Skin of body (tissue), 2 donors: Measurements from ENCODE around the gene BCHE. TPM values are rescaled to one million over a fixed set of nuclear protein-coding genes. Genes with fewer than 3 reads are reported as not detected.

Source experiments
- DNase-seq: peaks from one replicate; lab custom pipeline; 2025; lab: John Stamatoyannopoulos, UW
- total RNA-seq: library from RNA; depleted of rRNA; stranded (reverse); fragments of >200 nt; gene quantifications from one replicate; pipeline ENCODE4 v1.2.3, GENCODE V29; 2014

BCHE gene
- total RNA-seq, 1 donor from 2014 or later = 28.8 TPM

GRCh38 chr3:165753560-165753959 lies 83.7 kb downstream of the BCHE start:
- DNase-seq = no peak

- no peak for DNase-seq
Measured at GRCh38 chr3:165751637-165752036, 85.6 kb downstream of the BCHE start.

- DNase-seq = no peak
Measured at GRCh38 chr3:165749821-165750220, 87.4 kb downstream of the BCHE start.

- DNase-seq = no peak
Measured at GRCh38 chr3:165749241-165749640, 88.0 kb downstream of the BCHE start.

- no peak for DNase-seq
Measured at GRCh38 chr3:165748094-165748493, 89.1 kb downstream of the BCHE start.

- no peak for DNase-seq
Measured at GRCh38 chr3:165746874-165747273, 90.3 kb downstream of the BCHE start.

GRCh38 chr3:165744025-165744424 lies 93.2 kb downstream of the BCHE start:
- no peak for DNase-seq

GRCh38 chr3:165742351-165742750 lies 94.9 kb downstream of the BCHE start:
- no peak for DNase-seq

GRCh38 chr3:165729756-165730155 lies 107.5 kb downstream of the BCHE start:
- no peak for DNase-seq

- no peak for DNase-seq
Measured at GRCh38 chr3:165728924-165729323, 108.3 kb downstream of the BCHE start.

- no peak for DNase-seq
Measured at GRCh38 chr3:165725296-165725695, 111.9 kb downstream of the BCHE start.
